NCI-H226 (cell line): ENCODE data around the gene RAB35.

Experiments used
- DNase-seq: peaks from one replicate; pipeline ENCODE4 v3.0.0-alpha.2; 2015

RAB35 gene

GRCh38 chr12:120132054-120132836 is 15.7 kb upstream of the RAB35 start:
- no peak for DNase-seq

- DNase-seq, result no peak
Measured at GRCh38 chr12:120131116-120131515, 14.6 kb upstream of the RAB35 start.

GRCh38 chr12:120130011-120130410 is 13.5 kb upstream of the RAB35 start:
- no peak for DNase-seq

- DNase-seq, result no peak
Measured at GRCh38 chr12:120126635-120127005, 10.1 kb upstream of the RAB35 start.

- no peak for DNase-seq
Measured at GRCh38 chr12:120125792-120126634, 9.5 kb upstream of the RAB35 start.

- DNase-seq, result no peak
Measured at GRCh38 chr12:120125029-120125428, 8.5 kb upstream of the RAB35 start.

GRCh38 chr12:120121766-120122293 is 5.3 kb upstream of the RAB35 start:
- DNase-seq, result no peak

- DNase-seq, result no peak
Measured at GRCh38 chr12:120121343-120121742, 4.8 kb upstream of the RAB35 start.

GRCh38 chr12:120119271-120119973 is 2.9 kb upstream of the RAB35 start:
- no peak for DNase-seq

- DNase-seq, result peak; percentile 21
Measured at GRCh38 chr12:120118321-120119061, 1.9 kb upstream of the RAB35 start.

GRCh38 chr12:120117961-120118320 is 1.4 kb upstream of the RAB35 start:
- DNase-seq, result no peak

- DNase-seq, result peak; percentile 81
Measured at GRCh38 chr12:120116792-120117651, 469 bp upstream of the RAB35 start.

- DNase-seq, result peak; percentile 36
Measured at GRCh38 chr12:120115692-120116440, 687 bp downstream of the RAB35 start.

- no peak for DNase-seq
Measured at GRCh38 chr12:120115066-120115465, 1.5 kb downstream of the RAB35 start.

GRCh38 chr12:120110550-120111501 is 5.7 kb downstream of the RAB35 start:
- no peak for DNase-seq

- DNase-seq, result no peak
Measured at GRCh38 chr12:120109570-120110267, 6.8 kb downstream of the RAB35 start.

- DNase-seq, result no peak
Measured at GRCh38 chr12:120106151-120106550, 10.4 kb downstream of the RAB35 start.

GRCh38 chr12:120103371-120103770 is 13.2 kb downstream of the RAB35 start:
- DNase-seq, result no peak

GRCh38 chr12:120103044-120103338 is 13.6 kb downstream of the RAB35 start:
- no peak for DNase-seq
